Keratinocyte (primary cell): ENCODE measurements around the gene C20orf144. TPM values are rescaled to one million over a fixed set of nuclear protein-coding genes. Genes with fewer than 3 reads are reported as not detected.

Experiments
- DNase-seq: peaks from one replicate; pipeline ENCODE4 v3.0.0-alpha.2; 2011; ENCODE audit warnings: low read depth, missing footprints, low spot score
- FAIRE-seq: peaks from 2 replicates; lab custom pipeline; 2011; peaks lifted over from hg19 to GRCh38; lab: Jason Lieb, UNC
- H2AFZ ChIP-seq: 2 replicates; pipeline ENCODE4 v1.6.0; 2012; ENCODE audit warnings: low read length, control low read depth, inconsistent platforms; ENCODE audit not compliant: control insufficient read depth
- H3K27ac ChIP-seq: 2 replicates; pipeline ENCODE4 v1.5.1; 2011; ENCODE audit warnings: low read length; ENCODE audit not compliant: control insufficient read depth, insufficient read depth
- H3K27me3 ChIP-seq: 3 replicates; pipeline ENCODE4 v1.6.0; 2011; ENCODE audit warnings: low read length; ENCODE audit not compliant: control insufficient read depth, insufficient read depth; ENCODE audit errors: extremely low read depth
- H3K36me3 ChIP-seq, 2 experiments: 2 replicates in 1 of 2; 3 replicates in 1 of 2; pipeline ENCODE4 v1.5.1; 2011; ENCODE audit warnings: low read length in 2 of 2, mild to moderate bottlenecking in 1 of 2; ENCODE audit not compliant: control insufficient read depth in 2 of 2, insufficient read depth in 2 of 2; ENCODE audit errors: extremely low read depth in 1 of 2
- H3K4me1 ChIP-seq: 3 replicates; pipeline ENCODE4 v1.5.1; 2011; ENCODE audit warnings: low read length; ENCODE audit not compliant: control insufficient read depth, insufficient read depth; ENCODE audit errors: extremely low read depth
- H3K4me2 ChIP-seq: 3 replicates; pipeline ENCODE4 v1.6.0; 2011; ENCODE audit warnings: low read depth, low read length; ENCODE audit not compliant: control insufficient read depth, insufficient read depth; ENCODE audit errors: extremely low read depth
- H3K4me3 ChIP-seq, 3 experiments: fragments of 200-600 bp in 1 of 3; sonication (generic) in 1 of 3; 2 replicates in 2 of 3; 3 replicates in 1 of 3; pipeline ENCODE4 v1.5.1; 2011 to 2016; ENCODE audit warnings: low read length in 3 of 3, mild to moderate bottlenecking in 3 of 3, control low read depth in 2 of 3, inconsistent platforms in 1 of 3, low read depth in 1 of 3, mixed read lengths in 1 of 3, mixed run types in 1 of 3, moderate library complexity in 1 of 3; ENCODE audit not compliant: control insufficient read depth in 2 of 3, insufficient read depth in 2 of 3; ENCODE audit errors: extremely low read depth in 1 of 3
- H3K79me2 ChIP-seq: 2 replicates; pipeline ENCODE4 v1.6.0; 2012; ENCODE audit warnings: low read length; ENCODE audit not compliant: control insufficient read depth, insufficient read depth
- H3K9ac ChIP-seq: 3 replicates; pipeline ENCODE4 v1.6.0; 2011; ENCODE audit warnings: low read length; ENCODE audit not compliant: control insufficient read depth, insufficient read depth; ENCODE audit errors: extremely low read depth
- H3K9me1 ChIP-seq: 3 replicates; pipeline ENCODE4 v1.6.0; 2011; ENCODE audit warnings: low read length; ENCODE audit not compliant: control insufficient read depth, insufficient read depth; ENCODE audit errors: extremely low read depth
- H3K9me3 ChIP-seq: 2 replicates; pipeline ENCODE4 v1.5.1; 2012; ENCODE audit warnings: low read depth, low read length; ENCODE audit not compliant: control insufficient read depth
- H4K20me1 ChIP-seq: 3 replicates; pipeline ENCODE4 v1.6.0; 2011; ENCODE audit warnings: low read length; ENCODE audit not compliant: control insufficient read depth, insufficient read depth; ENCODE audit errors: extremely low read depth
- EZH2 ChIP-seq: IDR thresholded peaks from one replicate; pipeline ENCODE4 v1.6.1; 2012; ENCODE audit warnings: inconsistent platforms, mild to moderate bottlenecking, low read length, moderate library complexity
- dilution Hi-C: fragments of 300-500 bp; cut with MboI; formaldehyde crosslinking; loops from one replicate; pipeline ENCODE4 v1.7.0; 2020; ENCODE audit warnings: low sequenced_read_pairs; ENCODE audit not compliant: extremely low pct_ligation_motif_present
- polyA plus RNA-seq, 5 experiments: library from polyadenylated mRNA; depleted of rRNA in 3 of 5; stranded (reverse) in 3 of 5; stranded (forward) in 1 of 5; unstranded in 1 of 5; fragments of >200 nt; gene quantifications; 1 replicate in 1 of 5; 2 replicates in 3 of 5; 3 replicates in 1 of 5; pipeline versions ENCODE4 v1.2.1 to v1.2.3, GENCODE V29; 2011 to 2012; ENCODE audit warnings: missing spikeins in 2 of 5, low read depth in 1 of 5, low replicate concordance in 1 of 5
- TF ChIP-seq, protein P1 (sequence below), 3 experiments: IDR thresholded peaks in 1 of 3; conservative IDR thresholded peaks in 1 of 3; optimal IDR thresholded peaks in 1 of 3; 2 replicates in 2 of 3; 3 replicates in 1 of 3; pipeline versions ENCODE3 to v1.5.1; 2011; ENCODE audit warnings: low read length in 3 of 3, mild to moderate bottlenecking in 3 of 3, moderate library complexity in 2 of 3, control low read depth in 1 of 3, inconsistent platforms in 1 of 3; ENCODE audit not compliant: insufficient read depth in 2 of 3; ENCODE audit errors: extremely low read depth in 1 of 3

The C20orf144 gene
- polyA plus RNA-seq, 1 donor (not counting 4 experiments of a cell fraction or from before 2014, with no cell fraction given): 0.03 TPM

DNA sequence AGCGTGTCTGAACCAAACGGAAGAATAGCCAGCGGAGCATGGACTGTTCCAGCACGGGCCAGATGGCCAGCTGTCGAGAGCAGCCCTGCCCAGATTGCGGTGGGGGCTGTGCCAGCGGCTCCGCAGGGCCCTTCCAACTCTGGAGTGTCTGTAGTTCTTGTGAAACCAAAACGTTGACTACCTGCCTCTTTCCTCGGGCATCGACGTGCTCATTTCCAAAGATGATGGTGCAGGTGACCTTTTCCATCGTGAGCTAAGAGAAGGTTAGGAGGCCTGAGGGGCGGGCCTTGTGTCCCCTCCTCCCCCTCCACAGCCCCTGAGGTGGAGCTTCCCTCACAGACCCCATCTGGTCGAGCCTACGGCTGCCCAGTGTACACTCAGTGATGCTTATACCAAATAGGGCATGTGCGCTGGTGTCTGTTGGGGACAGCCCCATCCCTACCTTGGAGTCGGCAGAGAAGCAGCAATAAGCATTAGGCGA lies 12.9 kb upstream of the C20orf144 start:
- FAIRE-seq: no peak
- H3K27me3 ChIP-seq: no peaks in the 10 kb centered on the region
- no peaks in the 10 kb centered on the region for H3K9me3 ChIP-seq
- dilution Hi-C loops: no loop called here
- H3K9ac ChIP-seq: no peak overlapping the region
- H4K20me1 ChIP-seq: peaks cover 3% of the 10 kb centered on the region
- no peak overlapping the region for H3K4me2 ChIP-seq
- TF ChIP-seq EZH2: no peak
- TF ChIP-seq, protein P1, sequence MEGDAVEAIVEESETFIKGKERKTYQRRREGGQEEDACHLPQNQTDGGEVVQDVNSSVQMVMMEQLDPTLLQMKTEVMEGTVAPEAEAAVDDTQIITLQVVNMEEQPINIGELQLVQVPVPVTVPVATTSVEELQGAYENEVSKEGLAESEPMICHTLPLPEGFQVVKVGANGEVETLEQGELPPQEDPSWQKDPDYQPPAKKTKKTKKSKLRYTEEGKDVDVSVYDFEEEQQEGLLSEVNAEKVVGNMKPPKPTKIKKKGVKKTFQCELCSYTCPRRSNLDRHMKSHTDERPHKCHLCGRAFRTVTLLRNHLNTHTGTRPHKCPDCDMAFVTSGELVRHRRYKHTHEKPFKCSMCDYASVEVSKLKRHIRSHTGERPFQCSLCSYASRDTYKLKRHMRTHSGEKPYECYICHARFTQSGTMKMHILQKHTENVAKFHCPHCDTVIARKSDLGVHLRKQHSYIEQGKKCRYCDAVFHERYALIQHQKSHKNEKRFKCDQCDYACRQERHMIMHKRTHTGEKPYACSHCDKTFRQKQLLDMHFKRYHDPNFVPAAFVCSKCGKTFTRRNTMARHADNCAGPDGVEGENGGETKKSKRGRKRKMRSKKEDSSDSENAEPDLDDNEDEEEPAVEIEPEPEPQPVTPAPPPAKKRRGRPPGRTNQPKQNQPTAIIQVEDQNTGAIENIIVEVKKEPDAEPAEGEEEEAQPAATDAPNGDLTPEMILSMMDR (optimal IDR thresholded peaks at IDR 0.05 in 1 of 3, IDR thresholded peaks at IDR 0.05 in 1 of 3, conservative IDR thresholded peaks at IDR 0.05 in 1 of 3; ENCODE audit: extremely low read depth in 1 of 3, insufficient read depth in 2 of 3, low read length in 3 of 3): no peak
- H3K4me1 ChIP-seq: peaks cover 35% of the 10 kb centered on the region
- H2AFZ ChIP-seq: no peak overlapping the region
- no peak overlapping the region for H3K27ac ChIP-seq
- no peak for DNase-seq
- H3K79me2 ChIP-seq: no peaks in the 10 kb centered on the region
- H3K4me3 ChIP-seq: no peak overlapping the region
- peaks cover 7% of the 10 kb centered on the region for H3K9me1 ChIP-seq
- peaks cover 5 to 7% of the 10 kb centered on the region in 2 experiments for H3K36me3 ChIP-seq

DNA sequence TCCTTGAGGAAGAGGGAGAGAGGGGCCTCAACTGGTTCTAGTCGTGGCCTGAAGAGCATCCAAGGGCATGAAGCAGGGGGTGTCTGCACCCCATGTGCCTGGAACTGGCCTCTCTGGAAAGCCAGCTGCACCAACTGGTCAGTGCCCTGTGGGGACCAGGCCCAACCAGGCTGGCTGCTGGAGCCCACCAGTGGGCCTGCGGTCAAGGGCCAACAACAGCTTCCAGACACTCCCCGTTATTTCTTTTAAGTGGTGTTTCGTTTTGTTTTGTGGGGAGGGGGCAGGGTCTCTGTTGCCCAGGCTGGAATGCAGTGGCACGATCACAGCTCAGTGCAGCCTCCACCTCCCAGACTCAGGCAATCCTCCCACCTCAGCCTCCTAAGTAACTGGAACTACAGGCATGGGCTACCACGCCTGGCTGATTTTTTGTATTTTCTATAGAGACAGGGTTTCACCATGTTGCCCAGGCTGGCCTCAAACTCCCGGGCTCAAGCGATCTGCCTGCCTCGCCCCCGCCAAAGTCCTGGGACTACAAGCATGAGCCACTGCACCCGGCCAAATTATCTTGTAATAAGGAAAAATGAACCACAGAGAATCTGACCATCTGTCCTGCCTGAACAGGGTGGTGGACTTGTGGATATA lies 11.9 kb upstream of the C20orf144 start:
- Histone ChIP-seq H3K9me3 (no peaks in the 10 kb centered on the region), H3K4me1 (peaks cover 35% of the 10 kb centered on the region), H3K27ac (no peak overlapping the region), H3K4me3 (no peak overlapping the region), H3K4me2 (no peak overlapping the region), H3K36me3 (peaks cover 0 to 3% of the 10 kb centered on the region in 2 experiments), H3K79me2 (no peaks in the 10 kb centered on the region), H2AFZ (no peak overlapping the region), H4K20me1 (peaks cover 3% of the 10 kb centered on the region), H3K27me3 (no peaks in the 10 kb centered on the region), H3K9me1 (peaks cover 7% of the 10 kb centered on the region), H3K9ac (no peak overlapping the region)
- dilution Hi-C loops: no loop called here
- TF ChIP-seq, protein P1 (optimal IDR thresholded peaks at IDR 0.05 in 1 of 3, IDR thresholded peaks at IDR 0.05 in 1 of 3, conservative IDR thresholded peaks at IDR 0.05 in 1 of 3; ENCODE audit: extremely low read depth in 1 of 3, insufficient read depth in 2 of 3, low read length in 3 of 3): no peak
- TF ChIP-seq EZH2: no peak
- FAIRE-seq (no peak), DNase-seq (no peak)
